Ishikawa (cell line): ENCODE data around the gene TREX2.

Source experiments
- CEBPB ChIP-seq: IDR thresholded peaks from 2 replicates; pipeline ENCODE4 v1.6.1; 2012
- CREB1 ChIP-seq: IDR thresholded peaks from 2 replicates; pipeline ENCODE4 v1.6.1; 2012; ENCODE audit warnings: low read depth
- EGR1 ChIP-seq: IDR thresholded peaks from 2 replicates; pipeline ENCODE4 v1.6.1; 2012
- EP300 ChIP-seq: IDR thresholded peaks from 2 replicates; pipeline ENCODE4 v1.6.1; 2012; ENCODE audit warnings: borderline replicate concordance
- FOXM1 ChIP-seq: IDR thresholded peaks from 2 replicates; pipeline ENCODE4 v1.6.1; 2012; ENCODE audit warnings: low read depth, borderline replicate concordance
- NFIC ChIP-seq: IDR thresholded peaks from 2 replicates; pipeline ENCODE4 v1.6.1; 2012
- RAD21 ChIP-seq: IDR thresholded peaks from 2 replicates; pipeline ENCODE4 v1.6.1; 2012; ENCODE audit warnings: low read depth
- REST ChIP-seq: IDR thresholded peaks from 2 replicates; pipeline ENCODE4 v1.6.1; 2012; ENCODE audit warnings: low read depth, mild to moderate bottlenecking
- TAF1 ChIP-seq: IDR thresholded peaks from 2 replicates; pipeline ENCODE4 v1.6.1; 2012; ENCODE audit warnings: low read depth, mild to moderate bottlenecking
- TCF12 ChIP-seq: IDR thresholded peaks from 2 replicates; pipeline ENCODE4 v1.6.1; 2012; ENCODE audit warnings: low read depth
- TEAD4 ChIP-seq: IDR thresholded peaks from 2 replicates; pipeline ENCODE4 v1.6.1; 2012
- YY1 ChIP-seq: IDR thresholded peaks from 2 replicates; pipeline ENCODE4 v1.6.1; 2012; ENCODE audit warnings: low read depth
- ZBTB7A ChIP-seq: IDR thresholded peaks from 2 replicates; pipeline ENCODE4 v1.6.1; 2012; ENCODE audit warnings: low read depth
- TF ChIP-seq, protein P1 (sequence below): IDR thresholded peaks from 2 replicates; pipeline ENCODE4 v1.6.1; 2012
- TF ChIP-seq, protein P2 (sequence below): IDR thresholded peaks from 2 replicates; pipeline ENCODE4 v1.6.1; 2012

Gene TREX2

DNA sequence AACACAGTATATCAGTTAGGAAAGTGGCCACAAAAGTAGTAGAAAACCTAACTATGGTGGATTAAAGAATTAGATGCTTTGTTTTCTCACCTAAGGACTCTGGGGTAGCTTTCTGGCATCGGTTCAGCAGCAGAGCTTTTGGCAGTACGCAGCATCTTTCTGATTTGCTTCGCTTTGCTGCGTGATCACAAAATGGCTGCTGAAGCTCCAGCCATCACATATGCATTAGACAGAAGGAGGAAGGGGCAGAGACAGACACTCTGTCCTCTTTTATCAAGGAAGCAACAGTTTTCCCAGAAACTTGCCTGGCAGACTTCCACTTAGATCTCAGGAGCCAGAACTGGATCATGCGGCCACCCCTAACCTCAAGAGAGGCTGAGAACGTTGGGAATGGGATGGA lies 15.1 kb downstream of the TREX2 start:
- TF ChIP-seq CEBPB (no peak), ZBTB7A (no peak), CREB1 (no peak), TCF12 (no peak), YY1 (no peak), NFIC (no peak), TAF1 (no peak), EGR1 (no peak), EP300 (no peak)

GRCh38 chrX:153426204-153426603 lies 19.7 kb downstream of the TREX2 start:
- TF ChIP-seq EP300 (no peak), CREB1 (no peak), CEBPB (no peak), ZBTB7A (no peak), TCF12 (no peak), EGR1 (no peak), TAF1 (no peak)
- TF ChIP-seq, protein P1, sequence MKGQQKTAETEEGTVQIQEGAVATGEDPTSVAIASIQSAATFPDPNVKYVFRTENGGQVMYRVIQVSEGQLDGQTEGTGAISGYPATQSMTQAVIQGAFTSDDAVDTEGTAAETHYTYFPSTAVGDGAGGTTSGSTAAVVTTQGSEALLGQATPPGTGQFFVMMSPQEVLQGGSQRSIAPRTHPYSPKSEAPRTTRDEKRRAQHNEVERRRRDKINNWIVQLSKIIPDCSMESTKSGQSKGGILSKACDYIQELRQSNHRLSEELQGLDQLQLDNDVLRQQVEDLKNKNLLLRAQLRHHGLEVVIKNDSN = no peak

GRCh38 chrX:153423652-153424051 lies 22.2 kb downstream of the TREX2 start:
- no peak for TF ChIP-seq CEBPB
- TF ChIP-seq, protein P1 = no peak
- no peak for TF ChIP-seq EGR1
- no peak for TF ChIP-seq CREB1
- no peak for TF ChIP-seq NFIC
- no peak for TF ChIP-seq ZBTB7A
- no peak for TF ChIP-seq FOXM1
- no peak for TF ChIP-seq TCF12
- no peak for TF ChIP-seq TEAD4
- TF ChIP-seq EP300 = no peak

DNA sequence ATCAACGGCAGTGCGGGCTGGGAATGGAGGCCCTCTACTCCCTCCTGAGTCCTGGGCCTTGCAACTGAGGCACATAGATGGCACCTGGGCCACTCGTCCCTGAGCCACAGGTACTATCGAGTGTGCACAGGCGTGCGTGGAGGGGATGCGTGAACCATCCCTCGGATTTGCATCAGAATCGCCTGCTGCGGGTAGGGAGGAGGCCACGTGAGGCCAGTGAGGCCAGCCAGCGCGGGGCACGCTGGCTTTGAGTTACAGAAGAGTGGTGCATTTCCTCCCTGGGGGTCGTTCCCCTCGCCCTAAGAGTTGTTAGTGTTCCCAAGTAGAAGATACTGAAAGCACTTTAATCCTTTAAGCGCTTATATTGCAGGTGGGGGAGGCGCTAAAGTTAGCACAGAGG lies 24.0 kb downstream of the TREX2 start:
- TF ChIP-seq TAF1 (no peak), CEBPB (no peak), TEAD4 (no peak), CREB1 (no peak)
- TF ChIP-seq, protein P2, sequence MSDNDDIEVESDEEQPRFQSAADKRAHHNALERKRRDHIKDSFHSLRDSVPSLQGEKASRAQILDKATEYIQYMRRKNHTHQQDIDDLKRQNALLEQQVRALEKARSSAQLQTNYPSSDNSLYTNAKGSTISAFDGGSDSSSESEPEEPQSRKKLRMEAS = no peak

GRCh38 chrX:153420851-153421599 lies 24.8 kb downstream of the TREX2 start:
- TF ChIP-seq TEAD4 = no peak
- TF ChIP-seq TAF1 = no peak
- TF ChIP-seq FOXM1 = no peak
- no peak for TF ChIP-seq EGR1
- TF ChIP-seq YY1 = no peak
- no peak for TF ChIP-seq RAD21
- TF ChIP-seq, protein P2 = no peak
- TF ChIP-seq NFIC = no peak

- TF ChIP-seq TEAD4 = no peak
- TF ChIP-seq, protein P2 = no peak
- TF ChIP-seq RAD21 = no peak
- no peak for TF ChIP-seq FOXM1
- TF ChIP-seq TAF1 = no peak
- no peak for TF ChIP-seq REST
- TF ChIP-seq, protein P1 = no peak
- no peak for TF ChIP-seq CREB1
- no peak for TF ChIP-seq TCF12
- no peak for TF ChIP-seq YY1
- no peak for TF ChIP-seq ZBTB7A
- TF ChIP-seq NFIC = no peak
- TF ChIP-seq CEBPB = no peak
- TF ChIP-seq EGR1 = no peak
- no peak for TF ChIP-seq EP300
Measured at GRCh38 chrX:153417637-153418036, 28.2 kb downstream of the TREX2 start.

GRCh38 chrX:153416781-153417450 lies 28.9 kb downstream of the TREX2 start:
- TF ChIP-seq EP300 (no peak), TAF1 (no peak), REST (no peak)
- TF ChIP-seq, protein P2 = 0 out of 2 replicates have a peak, but pooled peaks have one; percentile 57
- TF ChIP-seq, protein P1 = peak; percentile 86
